Stomach (tissue), 9 donors: ENCODE data around the gene SLC8A3. TPM values are rescaled to one million over a fixed set of nuclear protein-coding genes. Genes with fewer than 3 reads are reported as not detected.

Source experiments
- DNase-seq, 2 donors: peaks; one replicate each; pipeline versions ENCODE4 v3.0.0 to v3.0.0-alpha.2; 2013 to 2019
- H3K27ac ChIP-seq, 5 donors: fragments of 200-600 bp in 4 of 5; sonication (generic) in 4 of 5; one replicate each; pipeline ENCODE4 v1.5.1; 2013 to 2019; ENCODE audit warnings: mild to moderate bottlenecking in 1 of 5, moderate library complexity in 1 of 5
- H3K27me3 ChIP-seq, 3 donors: fragments of 200-600 bp; sonication (generic); one replicate each; pipeline ENCODE4 v1.5.1; 2017 to 2019; ENCODE audit warnings: mixed run types in 1 of 3
- H3K36me3 ChIP-seq, 4 donors: fragments of 200-600 bp; sonication (generic); 1 replicate in 3 of 4; 2 replicates in 1 of 4; pipeline ENCODE4 v1.5.1; 2016 to 2019
- H3K4me1 ChIP-seq, 4 donors: fragments of 200-600 bp; sonication (generic); one replicate each; pipeline ENCODE4 v1.5.1; 2016 to 2019
- H3K4me3 ChIP-seq, 4 donors: fragments of 200-600 bp; sonication (generic) in 3 of 4; one replicate each; pipeline ENCODE4 v1.5.1; 2016 to 2019; ENCODE audit warnings: mild to moderate bottlenecking in 1 of 4
- H3K9me3 ChIP-seq, 4 donors: fragments of 200-600 bp; sonication (generic); one replicate each; pipeline ENCODE4 v1.5.1; 2016 to 2019
- EP300 ChIP-seq: sonication (generic); formaldehyde crosslinking; IDR thresholded peaks from one replicate; pipeline ENCODE4 v1.6.1; 2017; ENCODE audit warnings: antibody characterized with exemption
- POLR2A ChIP-seq, 4 donors: fragments of 450-650 bp; IDR thresholded peaks; one replicate each; pipeline ENCODE4 v1.6.1; 2016; ENCODE audit warnings: antibody characterized with exemption in 4 of 4, control low read depth in 2 of 4, mild to moderate bottlenecking in 1 of 4, moderate library complexity in 1 of 4
- POLR2AphosphoS5 ChIP-seq, 3 donors: sonication (generic); formaldehyde crosslinking; IDR thresholded peaks; one replicate each; pipeline ENCODE4 v1.6.1; 2016; ENCODE audit warnings: antibody characterized with exemption in 3 of 3
- WGBS, 5 donors: extraction: QIAGEN DNeasy Blood & Tissue Kit in 3 of 5; methylation state at CpG; one replicate each; pipeline versions ENCODE4 v1.1.5 to v1.1.7; 2013 to 2018; 5-methylcytosine and 5-hydroxymethylcytosine counted together
- intact Hi-C: fragments of 100-400 bp; cut with DNase I; formaldehyde crosslinking; loops from one replicate; pipeline ENCODE4 v1.15.1; 2023; ENCODE audit warnings: low total_unique reads
- polyA plus RNA-seq, 3 donors: library from polyadenylated mRNA; stranded (reverse); fragments of 200-250 nt; gene quantifications; one replicate each; pipeline ENCODE4 v1.2.3, GENCODE V29; 2013
- total RNA-seq, 5 donors: library from RNA; depleted of rRNA; stranded (reverse); fragments of >200 nt; gene quantifications; one replicate each; pipeline versions ENCODE4 v1.1.0 to v1.2.3, GENCODE V29; 2014 to 2016
- TF ChIP-seq, protein P1 (sequence below), 7 experiments: fragments of 450-650 bp in 4 of 7; fragments of 200-600 bp in 3 of 7; sonication (generic) in 3 of 7; IDR thresholded peaks; one replicate each; pipeline ENCODE4 v1.5.1; 2016 to 2019; ENCODE audit warnings: antibody characterized with exemption in 7 of 7, control low read depth in 2 of 7, mild to moderate bottlenecking in 1 of 7
- donor health status: healthy with polysubstance abuse.
- donor health status: Bipolar disorder and iron deficiency.
- donor health status: healthy.

The SLC8A3 gene
- total and polyA plus RNA-seq, 8 donors, result 0.03 to 2.4 (median 0.87) TPM; not detected in 1

DNA sequence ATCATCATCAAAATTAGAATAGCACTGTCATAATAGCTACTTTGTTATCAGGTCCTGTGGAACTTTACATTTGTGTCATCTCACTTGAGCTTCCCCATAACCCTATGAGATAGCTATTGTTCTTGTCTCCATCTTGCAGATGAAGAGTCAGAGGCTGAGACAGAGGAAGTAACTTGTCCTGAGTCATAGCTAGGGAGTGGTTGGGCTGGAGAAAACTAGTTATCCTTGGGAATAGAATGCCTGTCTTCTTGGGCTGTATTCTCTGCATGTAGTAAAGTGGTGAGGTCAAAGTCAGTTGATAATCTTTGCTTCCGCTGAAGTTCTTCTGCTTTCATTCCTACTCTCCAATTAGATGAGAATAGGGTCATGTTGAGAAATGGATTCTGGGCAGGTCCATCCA lies 192.5 kb downstream of the SLC8A3 start:
- TF ChIP-seq POLR2AphosphoS5 (IDR thresholded peaks at IDR 0.05) (no peak), POLR2A (IDR thresholded peaks at IDR 0.05) (no peak), EP300 (no peak)
- TF ChIP-seq, protein P1, sequence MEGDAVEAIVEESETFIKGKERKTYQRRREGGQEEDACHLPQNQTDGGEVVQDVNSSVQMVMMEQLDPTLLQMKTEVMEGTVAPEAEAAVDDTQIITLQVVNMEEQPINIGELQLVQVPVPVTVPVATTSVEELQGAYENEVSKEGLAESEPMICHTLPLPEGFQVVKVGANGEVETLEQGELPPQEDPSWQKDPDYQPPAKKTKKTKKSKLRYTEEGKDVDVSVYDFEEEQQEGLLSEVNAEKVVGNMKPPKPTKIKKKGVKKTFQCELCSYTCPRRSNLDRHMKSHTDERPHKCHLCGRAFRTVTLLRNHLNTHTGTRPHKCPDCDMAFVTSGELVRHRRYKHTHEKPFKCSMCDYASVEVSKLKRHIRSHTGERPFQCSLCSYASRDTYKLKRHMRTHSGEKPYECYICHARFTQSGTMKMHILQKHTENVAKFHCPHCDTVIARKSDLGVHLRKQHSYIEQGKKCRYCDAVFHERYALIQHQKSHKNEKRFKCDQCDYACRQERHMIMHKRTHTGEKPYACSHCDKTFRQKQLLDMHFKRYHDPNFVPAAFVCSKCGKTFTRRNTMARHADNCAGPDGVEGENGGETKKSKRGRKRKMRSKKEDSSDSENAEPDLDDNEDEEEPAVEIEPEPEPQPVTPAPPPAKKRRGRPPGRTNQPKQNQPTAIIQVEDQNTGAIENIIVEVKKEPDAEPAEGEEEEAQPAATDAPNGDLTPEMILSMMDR (IDR thresholded peaks at IDR 0.05), result no peak
- Histone ChIP-seq H3K9me3 (no peaks in the 10 kb centered on the region), H3K27ac (no peak overlapping the region), H3K36me3 (no peaks in the 10 kb centered on the region), H3K4me1 (peaks cover 15 to 34% (median 25%) of the 10 kb centered on the region in 4 donors), H3K27me3 (no peaks in the 10 kb centered on the region), H3K4me3 (no peak overlapping the region)
- intact Hi-C loops, result no loop called here
- 90 to 100% (median 96%) methylated on average over 1 of the region's 1 CpG for WGBS, 5 donors
- DNase-seq, result no peak

Other genes starting within 250 kb of the SLC8A3 start
- gene COX16, start 170.7 kb upstream of the SLC8A3 start, total RNA-seq, result 10 to 100 TPM in 4 of 5 donors, 1 to 10 TPM in 1; 1.2 to 70.1 (median 50.8) TPM
- 10 to 100 TPM; 56.4 to 97.8 (median 69.0) TPM for gene COX16, start 170.7 kb upstream of the SLC8A3 start, polyA plus RNA-seq
- gene SYNJ2BP, start 228.1 kb upstream of the SLC8A3 start, total RNA-seq, result 10 to 100 TPM; 11.1 to 44.6 (median 21.2) TPM
- 10 to 100 TPM; 10.2 to 21.2 (median 18.5) TPM for gene SYNJ2BP, start 228.1 kb upstream of the SLC8A3 start, polyA plus RNA-seq